K562 (cell line): ENCODE data around the gene POU2F1. TPM values are rescaled to one million over a fixed set of nuclear protein-coding genes. Genes with fewer than 3 reads are reported as not detected.

ENCODE experiments used
- ATAC-seq: fragments of 200-7000 bp; cut with Tn5 transposase; 3 replicates; pipeline ENCODE4 v1.9.1; 2020; ENCODE audit warnings: moderate library complexity
- BruUV-seq: library from RNA; stranded (reverse); fragments of 400-500 nt; replicated peaks from 2 replicates; lab custom pipeline; 2021; lab: Mats Ljungman, UMichigan
- CTCF ChIA-PET: fragments of 300-600 bp; formaldehyde crosslinking; extraction: SDS; loops from one replicate; lab custom pipeline; 2021; ENCODE audit warnings: low intra/inter-chr PET ratio; lab: Yijun Ruan, JAX
- POLR2A ChIA-PET: fragments of 300-600, 350-650 bp; sonication (Branson Sonifier 250); formaldehyde crosslinking; extraction: SDS; loops from one replicate; lab custom pipeline; 2021; ENCODE audit warnings: antibody characterized with exemption, inconsistent platforms; lab: Yijun Ruan, JAX
- DNase-seq, 4 experiments: peaks; one replicate each; pipeline versions ENCODE4 v3.0.0 to v3.0.0-alpha.2; 2011 to 2018; ENCODE audit warnings: low spot score in 3 of 4, mixed read lengths in 3 of 4; ENCODE audit errors: extremely low read depth in 1 of 4
- FAIRE-seq: peaks from 2 replicates; lab custom pipeline; 2011; peaks lifted over from hg19 to GRCh38; lab: Jason Lieb, UNC
- H2AFZ ChIP-seq: 2 replicates; pipeline ENCODE4 v1.6.0; 2011; ENCODE audit warnings: low read depth, low read length, control low read depth, inconsistent platforms
- H3K27ac ChIP-seq: fragments of 200-600 bp; 3 replicates; pipeline ENCODE4 v1.8.0; 2011; ENCODE audit warnings: low read depth, mild to moderate bottlenecking, control low read depth, inconsistent platforms, low read length, moderate library complexity, mixed read lengths; ENCODE audit errors: extremely low read depth
- H3K27me3 ChIP-seq, 2 experiments: fragments of 300-600 bp in 1 of 2; 2 replicates in 1 of 2; 3 replicates in 1 of 2; pipeline versions ENCODE4 v1.6.0 to v1.8.0; 2011; ENCODE audit warnings: inconsistent platforms in 2 of 2, low read length in 2 of 2, mild to moderate bottlenecking in 1 of 2, mixed read lengths in 1 of 2, moderate library complexity in 1 of 2; ENCODE audit not compliant: control insufficient read depth in 2 of 2, insufficient read depth in 2 of 2
- H3K36me3 ChIP-seq: fragments of 300-600 bp; 3 replicates; pipeline ENCODE4 v1.8.0; 2011; ENCODE audit warnings: mild to moderate bottlenecking, low read length, inconsistent platforms; ENCODE audit not compliant: control insufficient read depth, insufficient read depth
- H3K4me1 ChIP-seq, 2 experiments: fragments of 200-600 bp in 1 of 2; replicated peaks in 1 of 2; 2 replicates in 1 of 2; 3 replicates in 1 of 2; pipeline versions ENCODE4 v1.5.1 to v1.8.0; 2011; ENCODE audit warnings: inconsistent platforms in 2 of 2, low read length in 2 of 2, mild to moderate bottlenecking in 1 of 2, mixed read lengths in 1 of 2, moderate library complexity in 1 of 2; ENCODE audit not compliant: control insufficient read depth in 2 of 2, insufficient read depth in 2 of 2
- H3K4me2 ChIP-seq: 2 replicates; pipeline ENCODE4 v1.6.1; 2011; ENCODE audit warnings: low read length, control low read depth, inconsistent platforms, mixed read lengths; ENCODE audit not compliant: insufficient read depth
- H3K4me3 ChIP-seq: fragments of 200-600 bp; sonication (generic), shearing (Covaris generic); 2 replicates; pipeline ENCODE4 v1.5.1; 2016; ENCODE audit warnings: control low read depth, inconsistent platforms
- H3K79me2 ChIP-seq: fragments of 200-600 bp; 3 replicates; pipeline ENCODE4 v1.8.0; 2011; ENCODE audit warnings: low read length, inconsistent platforms; ENCODE audit not compliant: control insufficient read depth, insufficient read depth
- H3K9ac ChIP-seq, 2 experiments: 2 replicates each; pipeline versions ENCODE4 v1.6.0 to v1.6.1; 2011; ENCODE audit warnings: low read depth in 2 of 2, low read length in 2 of 2, control low read depth in 1 of 2, inconsistent platforms in 1 of 2, mild to moderate bottlenecking in 1 of 2, mixed read lengths in 1 of 2; ENCODE audit not compliant: insufficient read depth in 1 of 2
- H3K9me1 ChIP-seq: one replicate; pipeline ENCODE4 v1.6.0; 2011; ENCODE audit warnings: inconsistent platforms, mild to moderate bottlenecking, low read length, moderate library complexity; ENCODE audit not compliant: control insufficient read depth, insufficient read depth
- H3K9me3 ChIP-seq: replicated peaks from 2 replicates; pipeline ENCODE4 v1.5.1; 2011; ENCODE audit warnings: low read depth, low read length, inconsistent platforms; ENCODE audit not compliant: control insufficient read depth, insufficient read depth
- H4K20me1 ChIP-seq: replicated peaks from 2 replicates; pipeline ENCODE4 v1.6.1; 2011; ENCODE audit warnings: low read length, inconsistent platforms, mixed read lengths; ENCODE audit not compliant: control insufficient read depth, insufficient read depth
- BCOR ChIP-seq: fragments of 450-650 bp; IDR thresholded peaks from 2 replicates; pipeline ENCODE4 v1.6.1; 2016
- FOXK2 ChIP-seq, 2 experiments: fragments of 450-650 bp; IDR thresholded peaks in 1 of 2; conservative IDR thresholded peaks in 1 of 2; 2 replicates each; pipeline ENCODE4 v1.6.1; 2016; ENCODE audit warnings: low read depth in 2 of 2, mild to moderate bottlenecking in 1 of 2
- KDM1A ChIP-seq, 2 experiments: fragments of 450-650 bp; IDR thresholded peaks; 2 replicates each; pipeline ENCODE4 v1.6.1; 2016; ENCODE audit warnings: mild to moderate bottlenecking in 2 of 2
- KHSRP ChIP-seq: fragments of 450-650 bp; IDR thresholded peaks from 2 replicates; pipeline ENCODE4 v1.6.1; 2017
- L3MBTL2 ChIP-seq: fragments of 450-650 bp; IDR thresholded peaks from 2 replicates; pipeline ENCODE4 v1.6.1; 2016; ENCODE audit warnings: mild to moderate bottlenecking, moderate library complexity
- PTTG1 ChIP-seq: fragments of 450-650 bp; IDR thresholded peaks from 2 replicates; pipeline ENCODE4 v1.6.1; 2016; ENCODE audit warnings: low read depth, mild to moderate bottlenecking, missing genetic modification characterization, missing compliant biosample characterization
- RBM25 ChIP-seq: fragments of 200-400 bp; formaldehyde crosslinking; IDR thresholded peaks from 2 replicates; pipeline ENCODE4 v1.6.1; 2018; ENCODE audit warnings: low read length, low read depth, moderate library complexity; ENCODE audit not compliant: severe bottlenecking
- RBM34 ChIP-seq: fragments of 200-400 bp; formaldehyde crosslinking; IDR thresholded peaks from 2 replicates; pipeline ENCODE4 v1.6.1; 2018; ENCODE audit warnings: low read length, borderline replicate concordance; ENCODE audit not compliant: insufficient read depth
- SMAD4 ChIP-seq: fragments of 250-450 bp; sonication (Bioruptor Pico); conservative IDR thresholded peaks from 2 replicates; pipeline ENCODE4 v1.8.0; 2021; ENCODE audit warnings: inconsistent platforms, mild to moderate bottlenecking, moderate library complexity
- TAF15 ChIP-seq: fragments of 200-400 bp; formaldehyde crosslinking; IDR thresholded peaks from 2 replicates; pipeline ENCODE4 v1.6.1; 2017; ENCODE audit warnings: mild to moderate bottlenecking, low read depth, low read length, moderate library complexity
- TBL1XR1 ChIP-seq, 2 experiments: IDR thresholded peaks; 2 replicates each; pipeline ENCODE4 v1.6.1; 2012; ENCODE audit warnings: improper control_type of control experiment in 2 of 2, low read length in 2 of 2, mild to moderate bottlenecking in 1 of 2
- TSC22D4 ChIP-seq: fragments of 450-650 bp; IDR thresholded peaks from 2 replicates; pipeline ENCODE4 v1.6.1; 2016; ENCODE audit warnings: missing genetic modification characterization, missing biosample characterization, control low read depth
- ZNF146 ChIP-seq: IDR thresholded peaks from one replicate; pipeline ENCODE4 v1.6.1; 2018; ENCODE audit warnings: missing compliant biosample characterization; ENCODE audit not compliant: unreplicated experiment
- ZNF436 ChIP-seq: fragments of 250-450, 450-650 bp; sonication (Bioruptor Pico); formaldehyde crosslinking; IDR thresholded peaks from 2 replicates; pipeline ENCODE4 v1.7.0; 2020; ENCODE audit warnings: mild to moderate bottlenecking
- ZNF764 ChIP-seq: fragments of 250-450 bp; sonication (Bioruptor Pico); IDR thresholded peaks from 2 replicates; pipeline ENCODE4 v1.4.0; 2020; ENCODE audit warnings: low read depth, mild to moderate bottlenecking, moderate library complexity
- WGBS: fragments of 100-300 bp; shearing (Covaris generic); methylation state at CpG from one replicate; pipeline ENCODE4 v1.1.6; 2016; ENCODE audit warnings: low coverage, mixed read lengths; ENCODE audit not compliant: insufficient coverage; ENCODE audit errors: missing lambda C conversion rate; 5-methylcytosine and 5-hydroxymethylcytosine counted together
- in situ Hi-C: fragments of 300-500 bp; cut with MboI; formaldehyde crosslinking; loops from 4 replicates; pipeline ENCODE4 v1.15.0; 2018; ENCODE audit warnings: inconsistent platforms, mixed read lengths
- intact Hi-C: fragments of 100-400 bp; cut with micrococcal nuclease; formaldehyde crosslinking; loops from 2 replicates; pipeline ENCODE4 v1.14.2; 2022
- polyA plus RNA-seq, 8 experiments: library from polyadenylated mRNA; depleted of rRNA in 4 of 8; stranded (reverse) in 5 of 8; unstranded in 3 of 8; fragments of >200 nt; fragmentation: Nextera tagmentation in 2 of 8; fragmentation: Illumina TruSeq in 1 of 8; extraction: Ambion mirVana in 2 of 8; extraction: Trizol in 1 of 8; gene quantifications; 2 replicates each; pipeline versions ENCODE4 v1.2.1 to v1.2.3, GENCODE V29; 2011 to 2014; ENCODE audit warnings: inconsistent platforms in 1 of 8, missing spikeins in 1 of 8
- total RNA-seq, 7 experiments: library from RNA; depleted of rRNA in 6 of 7; stranded (reverse); fragments of >200 nt in 6 of 7; fragmentation: Illumina TruSeq in 2 of 7; extraction: Trizol in 2 of 7; gene quantifications; 2 replicates each; pipeline versions ENCODE4 v1.2.1 to v1.2.3, GENCODE V29; 2011 to 2021; ENCODE audit warnings: low replicate concordance in 1 of 7
- TF ChIP-seq, protein P1 (sequence below): fragments of 250-450 bp; sonication (Bioruptor Pico); IDR thresholded peaks from 2 replicates; pipeline ENCODE4 v1.8.0; 2021; ENCODE audit warnings: moderate library complexity, mild to moderate bottlenecking, inconsistent platforms

The POU2F1 gene
- total and polyA plus RNA-seq, 9 of the 15 experiments (the other 6 are each of a cell fraction or from before 2014, with no cell fraction given), result 2.6 to 22.3 (median 8.8) TPM

DNA sequence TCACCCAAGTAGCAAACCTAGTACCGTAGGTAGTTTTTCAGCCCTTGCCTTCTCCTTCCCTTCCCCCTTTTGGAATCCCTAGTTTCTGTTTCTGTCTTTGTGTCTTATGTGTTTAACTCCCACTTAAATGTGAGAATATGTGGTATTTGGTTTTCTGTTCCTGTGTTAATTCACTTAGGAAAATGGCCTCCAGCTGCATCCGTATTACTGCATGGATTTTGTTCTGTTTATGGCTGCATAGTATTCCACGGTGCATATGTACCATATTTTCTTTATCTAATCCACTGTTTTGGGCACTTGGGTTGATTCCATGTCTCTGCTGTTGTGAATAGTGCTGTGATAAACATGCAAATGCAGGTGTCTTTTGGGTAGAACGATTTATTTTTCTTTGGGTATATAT is 138.6 kb downstream of the POU2F1 start:
- no peaks in the 10 kb centered on the region for H3K9me1 ChIP-seq
- no peaks in the 10 kb centered on the region for H3K27me3 ChIP-seq
- no peaks in the 10 kb centered on the region for H3K9me3 ChIP-seq
- H3K79me2 ChIP-seq, result peaks cover 2% of the 10 kb centered on the region; the same call in 1 of the 3 replicates
- ChIA-PET CTCF (no interaction called here), POLR2A (no interaction called here)
- DNase-seq (no peak), FAIRE-seq (no peak), ATAC-seq (no peak)
- H3K4me3 ChIP-seq, result no peak overlapping the region
- TF ChIP-seq RBM25 (peak; percentile 66), ZNF764 (no peak), ZNF146 (CRISPR knock-in tag) (peak; percentile 91), ZNF436 (CRISPR knock-in tag) (no peak), TAF15 (no peak), L3MBTL2 (no peak), SMAD4 (CRISPR knock-in tag) (no peak), KHSRP (no peak), PTTG1 (no peak), RBM34 (no peak), TSC22D4 (tag) (no peak), BCOR (peak; percentile 40), KDM1A (IDR thresholded peaks at IDR 0.05) (peak in 1 of 2 experiments; percentile 36; a peak in 1 of 4 replicates), TBL1XR1 (IDR thresholded peaks at IDR 0.05; ENCODE audit: low read length in 2 of 2) (no peak), FOXK2 (conservative IDR thresholded peaks at IDR 0.05 in 1 of 2, IDR thresholded peaks at IDR 0.05 in 1 of 2; ENCODE audit: low read depth in 2 of 2) (no peak)
- TF ChIP-seq, protein P1, sequence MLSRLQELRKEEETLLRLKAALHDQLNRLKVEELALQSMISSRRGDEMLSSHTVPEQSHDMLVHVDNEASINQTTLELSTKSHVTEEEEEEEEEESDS (CRISPR knock-in tag), result no peak
- no peak overlapping the region for H3K9ac ChIP-seq
- H4K20me1 ChIP-seq, result no peaks in the 10 kb centered on the region
- in situ Hi-C loops, result no loop called here
- WGBS, result 57% methylated on average over 4 of the region's 4 CpGs
- H3K4me2 ChIP-seq, result no peak overlapping the region
- intact Hi-C loops, result no loop called here
- no peaks in the 10 kb centered on the region for H3K36me3 ChIP-seq
- no peak overlapping the region for H3K27ac ChIP-seq
- no peak overlapping the region for H2AFZ ChIP-seq
- no peaks in the 10 kb centered on the region for H3K4me1 ChIP-seq
- no TSS peak for BruUV-seq
